Measurements from ENCODE around the gene PPP5C. TPM values are rescaled to one million over a fixed set of nuclear protein-coding genes. Genes with fewer than 3 reads are reported as not detected.

The PPP5C gene
- total RNA-seq, result 10 to 100 TPM; 26.1 to 92.3 (median 62.5) TPM

DNA sequence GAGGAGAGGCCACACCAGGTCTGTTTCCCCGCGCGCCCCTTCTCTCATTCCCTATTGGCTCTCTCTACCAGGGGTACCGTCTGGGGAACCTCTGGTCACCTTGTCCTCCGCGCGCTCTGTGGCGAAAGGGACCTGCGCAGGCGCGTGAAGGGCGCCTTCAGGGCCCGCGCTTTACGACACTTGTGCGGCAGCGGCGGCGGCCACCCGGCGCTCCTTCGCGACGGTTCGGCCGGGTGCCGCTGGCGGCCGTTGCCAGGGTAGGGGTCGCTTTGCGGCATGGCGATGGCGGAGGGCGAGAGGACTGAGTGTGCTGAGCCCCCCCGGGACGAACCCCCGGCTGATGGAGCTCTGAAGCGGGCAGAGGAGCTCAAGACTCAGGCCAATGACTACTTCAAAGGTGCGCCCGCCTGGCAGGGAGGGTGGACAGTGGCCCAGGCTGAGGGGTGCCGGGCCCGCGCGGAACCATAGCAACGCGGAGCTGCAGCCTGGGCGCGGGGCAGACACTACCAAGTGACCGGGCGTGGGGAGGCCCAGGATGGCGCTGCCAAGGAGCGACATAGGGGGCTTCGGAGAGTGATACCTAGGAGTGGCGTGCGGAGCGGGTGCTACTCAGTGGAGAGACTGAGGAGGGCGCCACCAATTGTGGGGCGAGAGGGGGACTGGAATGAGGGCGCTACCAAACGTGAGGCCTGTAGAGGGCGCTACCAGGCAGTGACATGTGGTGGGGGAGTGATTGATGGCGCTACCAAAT lies at the start of gene PPP5C:
Gene PPP5C (plus strand): TSS at position 267 of the 751 bp plus-strand sequence. CDS start 10 bp downstream, at position 277.
- H3K27me3 ChIP-seq, result no peaks in the 10 kb centered on the region
- no peaks in the 10 kb centered on the region for H3K36me3 ChIP-seq
- DNase-seq, result peak; percentile 87 to 92
- TF ChIP-seq, protein P1, sequence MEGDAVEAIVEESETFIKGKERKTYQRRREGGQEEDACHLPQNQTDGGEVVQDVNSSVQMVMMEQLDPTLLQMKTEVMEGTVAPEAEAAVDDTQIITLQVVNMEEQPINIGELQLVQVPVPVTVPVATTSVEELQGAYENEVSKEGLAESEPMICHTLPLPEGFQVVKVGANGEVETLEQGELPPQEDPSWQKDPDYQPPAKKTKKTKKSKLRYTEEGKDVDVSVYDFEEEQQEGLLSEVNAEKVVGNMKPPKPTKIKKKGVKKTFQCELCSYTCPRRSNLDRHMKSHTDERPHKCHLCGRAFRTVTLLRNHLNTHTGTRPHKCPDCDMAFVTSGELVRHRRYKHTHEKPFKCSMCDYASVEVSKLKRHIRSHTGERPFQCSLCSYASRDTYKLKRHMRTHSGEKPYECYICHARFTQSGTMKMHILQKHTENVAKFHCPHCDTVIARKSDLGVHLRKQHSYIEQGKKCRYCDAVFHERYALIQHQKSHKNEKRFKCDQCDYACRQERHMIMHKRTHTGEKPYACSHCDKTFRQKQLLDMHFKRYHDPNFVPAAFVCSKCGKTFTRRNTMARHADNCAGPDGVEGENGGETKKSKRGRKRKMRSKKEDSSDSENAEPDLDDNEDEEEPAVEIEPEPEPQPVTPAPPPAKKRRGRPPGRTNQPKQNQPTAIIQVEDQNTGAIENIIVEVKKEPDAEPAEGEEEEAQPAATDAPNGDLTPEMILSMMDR (IDR thresholded peaks at IDR 0.05), result peak; percentile 28 to 60 (median 56)
- TF ChIP-seq POLR2A (IDR thresholded peaks at IDR 0.05), result peak; percentile 35 to 79
- peaks cover 0 to 41% of the 10 kb centered on the region in 2 donors for H3K4me1 ChIP-seq
- peak within 1 kb of the TSS; percentile 66 to 75 for H3K27ac ChIP-seq
- intact Hi-C loops (cut with DNase I; ENCODE audit: low total_unique reads), result no loop called here
- peak within 1 kb of the TSS; percentile 75 to 83 for H3K4me3 ChIP-seq
- H3K9me3 ChIP-seq, result no peaks in the 10 kb centered on the region

GRCh38 chr19:46297700-46298478 lies 49.0 kb upstream of the PPP5C start:
- Histone ChIP-seq H3K9me3 (no peaks in the 10 kb centered on the region), H3K4me3 (peak overlapping the region; percentile 38 to 50), H3K4me1 (peaks cover 3 to 15% of the 10 kb centered on the region in 2 donors), H3K36me3 (no peaks in the 10 kb centered on the region), H3K27ac (peak overlapping the region; percentile 85 to 95), H3K27me3 (no peaks in the 10 kb centered on the region)
- DNase-seq, result peak; percentile 79 to 84
- TF ChIP-seq POLR2A (IDR thresholded peaks at IDR 0.05), result peak in 1 of 2 donors; percentile 18
- TF ChIP-seq, protein P1 (IDR thresholded peaks at IDR 0.05), result peak in 2 of 4 experiments; percentile 29 to 36
- intact Hi-C loops (cut with DNase I; ENCODE audit: low total_unique reads), result no loop called here

- no peaks in the 10 kb centered on the region for H3K9me3 ChIP-seq
- TF ChIP-seq, protein P1 (IDR thresholded peaks at IDR 0.05), result no peak
- no peak for TF ChIP-seq POLR2A (IDR thresholded peaks at IDR 0.05)
- H3K36me3 ChIP-seq, result no peaks in the 10 kb centered on the region
- H3K4me3 ChIP-seq, result peak overlapping the region; percentile 35 to 50
- intact Hi-C loops (cut with DNase I; ENCODE audit: low total_unique reads), result no loop called here
- H3K4me1 ChIP-seq, result peaks cover 3 to 21% of the 10 kb centered on the region in 2 donors
- H3K27ac ChIP-seq, result peak overlapping the region; percentile 85 to 95
- H3K27me3 ChIP-seq, result no peaks in the 10 kb centered on the region
- no peak for DNase-seq
Measured at GRCh38 chr19:46298479-46299003, 48.3 kb upstream of the PPP5C start.

DNA sequence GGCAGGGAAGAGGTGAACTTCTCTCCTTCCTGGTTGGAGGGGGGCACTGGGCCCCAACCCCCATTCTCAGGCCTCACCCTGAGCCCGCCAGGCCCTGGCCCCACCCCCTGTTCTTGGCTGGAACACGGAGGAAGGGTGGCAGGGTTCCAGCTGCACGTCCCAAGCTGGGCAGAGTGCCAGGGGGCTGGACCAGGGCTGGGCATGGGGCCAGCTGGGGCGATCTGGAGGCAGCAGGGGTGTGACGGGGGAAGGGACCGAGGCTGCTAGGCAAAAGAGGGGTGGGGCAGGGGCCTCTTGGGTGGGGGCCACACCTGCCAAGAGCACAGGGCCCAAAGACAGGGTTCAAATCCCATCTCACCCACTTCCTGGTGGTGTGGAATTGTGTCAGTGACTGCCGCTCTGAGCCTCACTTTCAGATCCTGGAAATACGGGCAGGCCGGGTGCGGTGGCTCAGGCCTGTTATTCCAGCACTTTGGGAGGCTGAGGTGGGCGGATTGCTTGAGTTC lies 47.8 kb upstream of the PPP5C start:
- peaks cover 3 to 22% of the 10 kb centered on the region in 2 donors for H3K4me1 ChIP-seq
- no peaks in the 10 kb centered on the region for H3K36me3 ChIP-seq
- peak overlapping the region; percentile 35 to 50 for H3K4me3 ChIP-seq
- TF ChIP-seq, protein P1 (IDR thresholded peaks at IDR 0.05), result no peak
- peak in 1 of 2 donors; percentile 43 for TF ChIP-seq POLR2A (IDR thresholded peaks at IDR 0.05)
- intact Hi-C loops (cut with DNase I; ENCODE audit: low total_unique reads), result no loop called here
- H3K9me3 ChIP-seq, result no peaks in the 10 kb centered on the region
- no peaks in the 10 kb centered on the region for H3K27me3 ChIP-seq
- DNase-seq, result peak; percentile 95 to 98
- peak overlapping the region; percentile 85 to 95 for H3K27ac ChIP-seq

Data from uterus (tissue), 4 donors.